OCI-LY1 (cell line): ENCODE measurements around the gene DBH.

ENCODE experiments used
- EZH2 ChIP-seq: fragments of 200-600 bp; sonication (generic), shearing (Covaris generic); IDR thresholded peaks from 2 replicates; pipeline ENCODE4 v1.8.0; 2017; ENCODE audit warnings: borderline replicate concordance, mixed run types, mild to moderate bottlenecking, antibody characterized with exemption, low read length, moderate library complexity, mixed read lengths
- TF ChIP-seq, protein P1 (sequence below): fragments of 200-600 bp; sonication (generic), shearing (Covaris generic); IDR thresholded peaks from 2 replicates; pipeline ENCODE4 v1.5.1; 2017; ENCODE audit warnings: mild to moderate bottlenecking, antibody characterized with exemption, low read length, moderate library complexity, mixed read lengths

DNA sequence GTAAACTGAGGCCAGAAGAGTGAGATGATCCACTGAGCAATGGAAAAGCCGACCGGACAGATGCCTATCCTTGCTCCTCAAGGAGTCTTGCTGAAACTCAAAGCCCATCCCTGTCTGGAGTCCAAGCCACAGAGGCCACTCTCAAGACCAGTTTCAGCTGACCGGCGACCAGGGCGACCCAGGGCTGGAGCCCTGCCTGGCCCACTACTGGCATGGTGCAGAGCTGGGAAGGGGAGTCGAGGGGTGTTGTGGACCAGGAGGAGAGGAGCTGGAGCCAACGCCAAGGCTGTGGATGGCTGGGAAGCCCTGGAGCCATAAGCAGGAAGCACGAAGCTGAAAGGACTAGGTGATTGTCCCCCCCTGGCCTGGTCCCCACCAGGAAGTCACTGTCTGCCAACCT lies 49.1 kb upstream of the DBH start:
- TF ChIP-seq, protein P1, sequence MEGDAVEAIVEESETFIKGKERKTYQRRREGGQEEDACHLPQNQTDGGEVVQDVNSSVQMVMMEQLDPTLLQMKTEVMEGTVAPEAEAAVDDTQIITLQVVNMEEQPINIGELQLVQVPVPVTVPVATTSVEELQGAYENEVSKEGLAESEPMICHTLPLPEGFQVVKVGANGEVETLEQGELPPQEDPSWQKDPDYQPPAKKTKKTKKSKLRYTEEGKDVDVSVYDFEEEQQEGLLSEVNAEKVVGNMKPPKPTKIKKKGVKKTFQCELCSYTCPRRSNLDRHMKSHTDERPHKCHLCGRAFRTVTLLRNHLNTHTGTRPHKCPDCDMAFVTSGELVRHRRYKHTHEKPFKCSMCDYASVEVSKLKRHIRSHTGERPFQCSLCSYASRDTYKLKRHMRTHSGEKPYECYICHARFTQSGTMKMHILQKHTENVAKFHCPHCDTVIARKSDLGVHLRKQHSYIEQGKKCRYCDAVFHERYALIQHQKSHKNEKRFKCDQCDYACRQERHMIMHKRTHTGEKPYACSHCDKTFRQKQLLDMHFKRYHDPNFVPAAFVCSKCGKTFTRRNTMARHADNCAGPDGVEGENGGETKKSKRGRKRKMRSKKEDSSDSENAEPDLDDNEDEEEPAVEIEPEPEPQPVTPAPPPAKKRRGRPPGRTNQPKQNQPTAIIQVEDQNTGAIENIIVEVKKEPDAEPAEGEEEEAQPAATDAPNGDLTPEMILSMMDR = no peak
- TF ChIP-seq EZH2 = no peak
